ENCODE measurements around the gene RBFOX2.

The RBFOX2 gene

GRCh38 chr22:35921044-35921443 lies 107.6 kb downstream of the RBFOX2 start:
- DNase-seq, result no peak

GRCh38 chr22:35919002-35919542 lies 109.6 kb downstream of the RBFOX2 start:
- DNase-seq, result no peak

- no peak for DNase-seq
Measured at GRCh38 chr22:35918456-35918855, 110.2 kb downstream of the RBFOX2 start.

GRCh38 chr22:35917651-35918050 lies 111.0 kb downstream of the RBFOX2 start:
- DNase-seq, result no peak

- DNase-seq, result no peak
Measured at GRCh38 chr22:35915477-35916013, 113.1 kb downstream of the RBFOX2 start.

GRCh38 chr22:35914665-35915476 lies 113.8 kb downstream of the RBFOX2 start:
- DNase-seq, result no peak

- no peak for DNase-seq
Measured at GRCh38 chr22:35914357-35914664, 114.3 kb downstream of the RBFOX2 start.

- no peak for DNase-seq
Measured at GRCh38 chr22:35913925-35914324, 114.7 kb downstream of the RBFOX2 start.

- no peak for DNase-seq
Measured at GRCh38 chr22:35912658-35913057, 116.0 kb downstream of the RBFOX2 start.

- no peak for DNase-seq
Measured at GRCh38 chr22:35911877-35912276, 116.7 kb downstream of the RBFOX2 start.

GRCh38 chr22:35910926-35911325 lies 117.7 kb downstream of the RBFOX2 start:
- DNase-seq, result no peak

- no peak for DNase-seq
Measured at GRCh38 chr22:35910003-35910769, 118.4 kb downstream of the RBFOX2 start.

- no peak for DNase-seq
Measured at GRCh38 chr22:35905894-35906293, 122.7 kb downstream of the RBFOX2 start.

- DNase-seq, result no peak
Measured at GRCh38 chr22:35904752-35905151, 123.9 kb downstream of the RBFOX2 start.

- no peak for DNase-seq
Measured at GRCh38 chr22:35904336-35904692, 124.3 kb downstream of the RBFOX2 start.

GRCh38 chr22:35903571-35904335 lies 124.9 kb downstream of the RBFOX2 start:
- no peak for DNase-seq

- DNase-seq, result peak; percentile 17
Measured at GRCh38 chr22:35900483-35901168, 128.0 kb downstream of the RBFOX2 start.

- no peak for DNase-seq
Measured at GRCh38 chr22:35899736-35900135, 128.9 kb downstream of the RBFOX2 start.

GRCh38 chr22:35896111-35896705 lies 132.4 kb downstream of the RBFOX2 start:
- no peak for DNase-seq

GRCh38 chr22:35894937-35895708 lies 133.5 kb downstream of the RBFOX2 start:
- no peak for DNase-seq

- no peak for DNase-seq
Measured at GRCh38 chr22:35894464-35894878, 134.2 kb downstream of the RBFOX2 start.

Data from activated CD4-positive, alpha-beta T cell treated with anti-CD3 and anti-CD28 coated beads for 48 hours (primary cell).